Tibial nerve (tissue), 4 donors: ENCODE data around the gene KIF13A.

Experiments used
- EP300 ChIP-seq, 2 donors: sonication (generic); formaldehyde crosslinking; IDR thresholded peaks; one replicate each; pipeline ENCODE4 v1.6.1; 2017; ENCODE audit warnings: antibody characterized with exemption in 2 of 2, mild to moderate bottlenecking in 1 of 2
- POLR2A ChIP-seq, 2 donors: fragments of 450-650 bp; IDR thresholded peaks; one replicate each; pipeline ENCODE4 v1.6.1; 2017; ENCODE audit warnings: antibody characterized with exemption in 2 of 2, mild to moderate bottlenecking in 2 of 2, moderate library complexity in 2 of 2
- TF ChIP-seq, protein P1 (sequence below), 5 experiments: fragments of 200-600 bp in 3 of 5; fragments of 450-650 bp in 2 of 5; sonication (generic) in 3 of 5; IDR thresholded peaks; one replicate each; pipeline ENCODE4 v1.5.1; 2016 to 2019; ENCODE audit warnings: antibody characterized with exemption in 5 of 5, mild to moderate bottlenecking in 3 of 5, moderate library complexity in 2 of 5

DNA sequence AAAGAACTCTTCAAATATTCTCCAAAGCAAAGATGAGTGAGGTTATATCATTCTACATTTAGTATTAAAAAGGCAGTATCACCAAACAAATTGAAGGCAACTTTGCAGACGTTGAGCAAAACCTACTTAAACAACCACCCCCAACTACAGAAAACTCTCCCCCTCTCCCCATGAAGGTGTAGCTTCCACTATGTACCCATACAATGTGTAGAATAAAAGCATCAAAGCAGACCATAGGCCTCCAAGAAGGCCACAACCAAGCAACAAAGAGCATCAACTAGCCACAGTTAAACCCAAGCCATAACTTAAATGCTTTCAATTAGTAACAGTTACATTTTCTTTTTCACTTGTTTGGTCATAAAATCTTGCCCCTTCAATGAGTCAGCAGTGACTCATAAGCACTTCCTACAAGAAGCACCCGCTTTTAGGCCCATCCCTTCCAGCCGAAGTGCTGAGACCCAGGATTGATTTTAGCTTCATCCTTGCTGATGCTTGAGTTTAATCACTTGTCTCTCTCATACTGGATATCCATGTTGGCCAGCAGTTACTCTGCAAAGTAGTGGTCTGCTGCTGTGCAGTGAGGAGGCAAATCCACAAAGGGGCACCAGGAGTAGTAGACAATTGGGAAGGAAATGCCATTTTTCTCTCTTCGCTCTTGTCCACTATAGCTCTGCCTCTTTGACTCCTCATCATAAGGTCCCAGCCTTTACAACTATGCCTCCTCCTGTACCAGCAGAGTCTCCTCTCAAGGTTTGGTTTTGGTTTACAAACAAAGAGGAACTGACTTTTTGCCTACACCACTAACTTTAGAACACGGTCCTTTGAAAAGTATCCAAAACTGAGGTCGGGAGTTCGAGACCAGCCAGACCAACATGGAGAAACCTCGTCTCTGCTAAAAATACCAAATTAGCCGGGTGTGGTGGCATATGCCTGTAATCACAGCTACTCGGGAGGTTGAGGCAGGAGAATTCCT lies 272.3 kb downstream of the KIF13A start:
- TF ChIP-seq EP300 (IDR thresholded peaks at IDR 0.05) (no peak), POLR2A (IDR thresholded peaks at IDR 0.05) (no peak)
- TF ChIP-seq, protein P1, sequence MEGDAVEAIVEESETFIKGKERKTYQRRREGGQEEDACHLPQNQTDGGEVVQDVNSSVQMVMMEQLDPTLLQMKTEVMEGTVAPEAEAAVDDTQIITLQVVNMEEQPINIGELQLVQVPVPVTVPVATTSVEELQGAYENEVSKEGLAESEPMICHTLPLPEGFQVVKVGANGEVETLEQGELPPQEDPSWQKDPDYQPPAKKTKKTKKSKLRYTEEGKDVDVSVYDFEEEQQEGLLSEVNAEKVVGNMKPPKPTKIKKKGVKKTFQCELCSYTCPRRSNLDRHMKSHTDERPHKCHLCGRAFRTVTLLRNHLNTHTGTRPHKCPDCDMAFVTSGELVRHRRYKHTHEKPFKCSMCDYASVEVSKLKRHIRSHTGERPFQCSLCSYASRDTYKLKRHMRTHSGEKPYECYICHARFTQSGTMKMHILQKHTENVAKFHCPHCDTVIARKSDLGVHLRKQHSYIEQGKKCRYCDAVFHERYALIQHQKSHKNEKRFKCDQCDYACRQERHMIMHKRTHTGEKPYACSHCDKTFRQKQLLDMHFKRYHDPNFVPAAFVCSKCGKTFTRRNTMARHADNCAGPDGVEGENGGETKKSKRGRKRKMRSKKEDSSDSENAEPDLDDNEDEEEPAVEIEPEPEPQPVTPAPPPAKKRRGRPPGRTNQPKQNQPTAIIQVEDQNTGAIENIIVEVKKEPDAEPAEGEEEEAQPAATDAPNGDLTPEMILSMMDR (IDR thresholded peaks at IDR 0.05) = no peak
